ENCODE measurements around the gene KCTD5. TPM values are rescaled to one million over a fixed set of nuclear protein-coding genes. Genes with fewer than 3 reads are reported as not detected.

Gene KCTD5
- polyA plus RNA-seq, 1 experiment = 34.5 TPM

DNA sequence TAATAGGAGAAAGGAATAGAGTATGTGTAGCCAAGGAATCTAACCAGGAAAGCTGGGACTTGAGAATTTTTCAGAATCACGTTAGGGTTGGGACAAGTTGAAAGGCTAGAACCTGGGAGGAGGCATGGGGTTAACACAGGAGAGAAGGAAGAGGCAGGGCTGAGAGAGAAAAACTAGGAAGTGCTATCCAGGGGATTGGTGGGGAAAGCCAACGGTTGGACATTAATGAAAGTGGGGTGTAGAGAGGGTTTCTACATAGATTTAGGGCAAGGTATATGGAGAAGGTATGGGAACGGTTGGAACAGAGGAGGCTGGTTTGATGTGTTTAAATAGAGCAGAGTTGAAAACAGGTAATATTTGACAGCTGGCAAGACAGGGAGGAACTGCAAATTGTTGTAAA, 72.8 kb downstream of the KCTD5 start:
- Histone ChIP-seq H3K36me3 (ENCODE audit: control insufficient read depth, insufficient read depth, low read length) (peaks cover 19% of the 10 kb centered on the region), H3K4me3 (ENCODE audit: low read depth, low read length) (0 out of 2 replicates have a peak overlapping the region, but pooled peaks have one; percentile 7), H3K27me3 (ENCODE audit: control insufficient read depth, insufficient read depth, low read length) (no peaks in the 10 kb centered on the region)
- ChIA-PET POLR2A (no interaction called here), CTCF (interaction anchor here (1.0 kb wide), 1 partner anchor 9 kb away, joined by 3 read pairs; no protein-coding TSS in a partner anchor)
- no peak for DNase-seq (ENCODE audit: low read depth)
- TF ChIP-seq CTCF (IDR thresholded peaks at IDR 0.05; ENCODE audit: insufficient read depth, low read depth, low read length) = no peak

DNA sequence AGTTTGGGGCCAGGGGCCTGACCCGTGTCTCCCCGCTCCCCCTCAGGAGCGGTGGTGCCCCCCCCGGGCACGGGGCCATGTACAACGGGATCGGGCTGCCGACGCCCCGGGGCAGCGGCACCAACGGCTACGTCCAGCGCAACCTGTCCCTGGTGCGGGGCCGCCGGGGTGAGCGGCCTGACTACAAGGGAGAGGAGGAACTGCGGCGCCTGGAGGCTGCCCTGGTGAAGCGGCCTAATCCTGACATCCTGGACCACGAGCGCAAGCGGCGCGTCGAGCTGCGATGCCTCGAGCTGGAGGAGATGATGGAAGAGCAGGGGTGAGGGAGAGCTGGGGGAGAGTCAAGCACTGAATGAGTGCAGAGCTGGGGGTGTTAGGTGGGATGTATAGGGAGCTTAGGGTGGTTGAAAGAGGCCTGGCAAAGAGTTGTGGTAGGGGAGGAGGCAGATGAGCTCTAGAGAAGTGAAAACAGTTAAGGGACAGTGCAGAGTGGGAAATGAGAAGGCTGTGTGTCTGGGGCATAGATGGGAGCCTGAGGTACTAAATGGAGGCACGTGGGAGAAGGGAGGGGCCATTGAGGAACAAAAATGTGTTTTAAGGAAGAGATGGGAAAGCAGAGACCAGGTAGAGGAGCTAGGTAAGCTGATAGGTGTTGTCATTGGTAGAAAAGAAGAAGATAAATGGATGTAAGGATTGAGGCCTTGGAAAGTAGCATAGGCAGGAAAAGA, 74.1 kb downstream of the KCTD5 start:
- H3K36me3 ChIP-seq (ENCODE audit: control insufficient read depth, insufficient read depth, low read length) = peaks cover 22% of the 10 kb centered on the region
- no peak for DNase-seq (ENCODE audit: low read depth)

GRCh38 chr16:2757344-2757743, 75.0 kb downstream of the KCTD5 start:
- ChIA-PET POLR2A (no interaction called here), CTCF (interaction anchor here (0.7 to 2.4 kb wide), 3 partner anchors 12 to 81 kb away, joined by 3 to 5 read pairs (median 4); no protein-coding TSS in a partner anchor)
- no peak for TF ChIP-seq CTCF (IDR thresholded peaks at IDR 0.05; ENCODE audit: insufficient read depth, low read depth, low read length)
- Histone ChIP-seq H3K27me3 (ENCODE audit: control insufficient read depth, insufficient read depth, low read length) (no peaks in the 10 kb centered on the region), H3K36me3 (ENCODE audit: control insufficient read depth, insufficient read depth, low read length) (peaks cover 31% of the 10 kb centered on the region), H3K4me3 (ENCODE audit: low read depth, low read length) (no peak overlapping the region)
- no peak for DNase-seq (ENCODE audit: low read depth)

More for the DNA sequence above, 74.1 kb downstream of the KCTD5 start:
- ChIA-PET POLR2A (no interaction called here), CTCF (interaction anchor here (0.6 to 1.6 kb wide), 2 partner anchors 11 to 82 kb away, joined by 3 to 4 read pairs; no protein-coding TSS in a partner anchor)
- TF ChIP-seq CTCF (IDR thresholded peaks at IDR 0.05; ENCODE audit: insufficient read depth, low read depth, low read length) = no peak
- no peak overlapping the region for H3K4me3 ChIP-seq (ENCODE audit: low read depth, low read length)
- H3K27me3 ChIP-seq (ENCODE audit: control insufficient read depth, insufficient read depth, low read length) = no peaks in the 10 kb centered on the region

Other genes starting within 250 kb of the KCTD5 start
- 2.2 and 3.7 TPM in 2 replicates for gene TEDC2, start 222.4 kb upstream of the KCTD5 start, polyA plus RNA-seq (2011; rRNA removed)
- gene NTN3, start 211.2 kb upstream of the KCTD5 start, polyA plus RNA-seq (2011; rRNA removed) = 0.09 and 0.12 TPM in 2 replicates
- 6.0 and 9.2 TPM in 2 replicates for gene TBC1D24, start 207.4 kb upstream of the KCTD5 start, polyA plus RNA-seq (2011; rRNA removed)
- gene ATP6V0C, start 168.6 kb upstream of the KCTD5 start, polyA plus RNA-seq (2011; rRNA removed) = 15.4 and 32.9 TPM in 2 replicates
- 9.5 and 15.9 TPM in 2 replicates for gene AMDHD2, start 162.2 kb upstream of the KCTD5 start, polyA plus RNA-seq (2011; rRNA removed)
- not detected in 2 replicates for gene CEMP1, start 151.1 kb upstream of the KCTD5 start, polyA plus RNA-seq (2011; rRNA removed)
- 25.0 and 31.3 TPM in 2 replicates for gene PDPK1, start 144.5 kb upstream of the KCTD5 start, polyA plus RNA-seq (2011; rRNA removed)
- gene PRSS27, start 37.7 kb downstream of the KCTD5 start, polyA plus RNA-seq (2011; rRNA removed) = 0.81 and 0.97 TPM in 2 replicates
- gene SRRM2, start 70.1 kb downstream of the KCTD5 start, polyA plus RNA-seq (2011; rRNA removed) = 72.6 and 105 TPM in 2 replicates
- gene ELOB, start 94.8 kb downstream of the KCTD5 start, polyA plus RNA-seq (2011; rRNA removed) = 212 and 215 TPM in 2 replicates
- gene PRSS33, start 105.0 kb downstream of the KCTD5 start, polyA plus RNA-seq (2011; rRNA removed) = not detected in 2 replicates
- gene PRSS41, start 115.9 kb downstream of the KCTD5 start, polyA plus RNA-seq (2011; rRNA removed) = not detected in 2 replicates
- 0.13 TPM in 1 of 2 replicates, not detected in the other for gene PRSS21, start 134.7 kb downstream of the KCTD5 start, polyA plus RNA-seq (2011; rRNA removed)
- 0.10 TPM in 2 replicates for gene ZG16B, start 147.8 kb downstream of the KCTD5 start, polyA plus RNA-seq (2011; rRNA removed)
- gene PRSS22, start 175.6 kb downstream of the KCTD5 start, polyA plus RNA-seq (2011; rRNA removed) = not detected in 2 replicates
- gene FLYWCH2, start 200.7 kb downstream of the KCTD5 start, polyA plus RNA-seq (2011; rRNA removed) = 25.6 and 39.9 TPM in 2 replicates
- 16.2 and 25.4 TPM in 2 replicates for gene FLYWCH1, start 229.4 kb downstream of the KCTD5 start, polyA plus RNA-seq (2011; rRNA removed)

Measured in BJ (cell line).